Mucosa of descending colon (tissue), 3 donors: ENCODE measurements around the gene CYP4V2. TPM values are rescaled to one million over a fixed set of nuclear protein-coding genes. Genes with fewer than 3 reads are reported as not detected.

Source experiments
- ATAC-seq: fragments of 200-7000 bp; cut with Tn5 transposase; one replicate; pipeline ENCODE4 v1.9.1; 2020; ENCODE audit warnings: mild to moderate bottlenecking, moderate library complexity
- DNase-seq, 3 donors: peaks; one replicate each; pipeline ENCODE4 v3.0.0-alpha.2; 2020
- H3K36me3 ChIP-seq: fragments of 200-600 bp; one replicate; pipeline ENCODE4 v1.8.0; 2021; ENCODE audit warnings: low read depth, mild to moderate bottlenecking
- H3K4me1 ChIP-seq: fragments of 200-600 bp; one replicate; pipeline ENCODE4 v1.8.0; 2021; ENCODE audit warnings: low read depth, mild to moderate bottlenecking
- H3K4me3 ChIP-seq: fragments of 200-600 bp; one replicate; pipeline ENCODE4 v1.8.0; 2021; ENCODE audit warnings: mild to moderate bottlenecking
- H3K9me3 ChIP-seq: fragments of 200-600 bp; one replicate; pipeline ENCODE4 v1.8.0; 2021; ENCODE audit warnings: mild to moderate bottlenecking
- intact Hi-C, 2 donors: fragments of 100-400 bp; cut with DNase I in 1 of 2; cut with micrococcal nuclease in 1 of 2; formaldehyde crosslinking; loops; one replicate each; pipeline versions ENCODE4 v1.11.0 to v1.11.1; 2022; cut with DNase I, micrococcal nuclease
- total RNA-seq, 3 donors: library from RNA; stranded (reverse); fragmentation: NEBNext Ultra II Directional in 2 of 3; extraction: Animal tissue kit (Norgen Biotek cat#: 25700) in 2 of 3; gene quantifications; one replicate each; pipeline versions ENCODE4 v1.2.1 to v1.2.4, GENCODE V29; 2021 to 2023
- TF ChIP-seq, protein P1 (sequence below): fragments of 200-600 bp; IDR thresholded peaks from one replicate; pipeline ENCODE4 v1.8.0; 2022; ENCODE audit warnings: antibody characterized with exemption, mild to moderate bottlenecking
- donor health status: DM: no; HTN: no; CAD: no; lungs with moderate emphysema.
- donor health status: DM: no; HTN: no; CAD: no.
- donor health status: DM: no; HTN: yes; CAD: no.

The CYP4V2 gene
- total RNA-seq, 3 donors from 2014 or later, result 38.4 to 50.8 (median 49.2) TPM

DNA sequence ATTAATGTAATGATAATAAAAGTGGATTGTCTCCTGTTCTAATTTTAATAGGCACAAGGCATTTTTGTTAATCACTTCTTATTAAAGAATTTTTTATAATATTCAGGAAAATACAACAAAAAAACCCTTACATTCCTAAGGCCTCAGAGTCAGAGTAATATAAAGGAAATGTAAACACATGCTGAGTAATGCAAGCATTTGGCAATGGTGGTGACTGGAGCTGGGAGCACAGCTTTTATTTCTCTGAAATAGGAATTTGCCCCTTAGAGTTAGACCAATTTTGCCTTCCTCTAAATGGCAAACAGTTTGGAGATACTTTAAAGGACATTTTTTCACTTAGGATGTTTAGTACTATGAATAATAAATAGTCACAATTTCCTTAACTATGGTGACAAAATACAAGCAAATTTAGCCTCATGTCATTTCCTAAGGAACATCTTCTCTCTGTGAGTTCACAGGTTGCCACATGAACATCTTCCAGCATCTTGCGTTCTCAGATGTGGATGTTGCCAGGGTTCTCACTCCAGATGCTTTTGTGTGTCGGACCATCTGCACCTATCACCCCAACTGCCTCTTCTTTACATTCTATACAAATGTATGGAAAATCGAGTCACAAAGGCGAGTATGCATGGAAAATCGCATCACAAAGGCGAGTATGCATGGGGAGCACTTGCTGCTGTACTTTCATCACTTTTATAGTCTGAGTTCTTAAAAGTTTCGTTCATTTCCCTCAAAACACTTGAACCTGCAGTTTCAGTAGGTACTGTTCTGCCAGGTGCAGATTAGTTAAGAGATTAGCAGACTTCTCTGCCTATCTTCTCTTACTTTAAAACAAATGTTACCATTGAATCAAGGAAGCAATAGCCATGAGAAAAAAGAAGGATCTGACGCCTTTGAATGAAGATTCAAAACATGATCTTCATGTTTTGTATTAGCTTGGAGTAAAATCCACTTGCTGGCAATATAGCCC, 58.7 kb downstream of the CYP4V2 start:
- Histone ChIP-seq H3K36me3 (no peaks in the 10 kb centered on the region), H3K4me3 (no peak overlapping the region), H3K9me3 (no peaks in the 10 kb centered on the region), H3K4me1 (no peaks in the 10 kb centered on the region)
- ATAC-seq, result no peak
- TF ChIP-seq, protein P1, sequence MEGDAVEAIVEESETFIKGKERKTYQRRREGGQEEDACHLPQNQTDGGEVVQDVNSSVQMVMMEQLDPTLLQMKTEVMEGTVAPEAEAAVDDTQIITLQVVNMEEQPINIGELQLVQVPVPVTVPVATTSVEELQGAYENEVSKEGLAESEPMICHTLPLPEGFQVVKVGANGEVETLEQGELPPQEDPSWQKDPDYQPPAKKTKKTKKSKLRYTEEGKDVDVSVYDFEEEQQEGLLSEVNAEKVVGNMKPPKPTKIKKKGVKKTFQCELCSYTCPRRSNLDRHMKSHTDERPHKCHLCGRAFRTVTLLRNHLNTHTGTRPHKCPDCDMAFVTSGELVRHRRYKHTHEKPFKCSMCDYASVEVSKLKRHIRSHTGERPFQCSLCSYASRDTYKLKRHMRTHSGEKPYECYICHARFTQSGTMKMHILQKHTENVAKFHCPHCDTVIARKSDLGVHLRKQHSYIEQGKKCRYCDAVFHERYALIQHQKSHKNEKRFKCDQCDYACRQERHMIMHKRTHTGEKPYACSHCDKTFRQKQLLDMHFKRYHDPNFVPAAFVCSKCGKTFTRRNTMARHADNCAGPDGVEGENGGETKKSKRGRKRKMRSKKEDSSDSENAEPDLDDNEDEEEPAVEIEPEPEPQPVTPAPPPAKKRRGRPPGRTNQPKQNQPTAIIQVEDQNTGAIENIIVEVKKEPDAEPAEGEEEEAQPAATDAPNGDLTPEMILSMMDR, result no peak
- intact Hi-C loops, result no loop called here
- DNase-seq, result no peak

DNA sequence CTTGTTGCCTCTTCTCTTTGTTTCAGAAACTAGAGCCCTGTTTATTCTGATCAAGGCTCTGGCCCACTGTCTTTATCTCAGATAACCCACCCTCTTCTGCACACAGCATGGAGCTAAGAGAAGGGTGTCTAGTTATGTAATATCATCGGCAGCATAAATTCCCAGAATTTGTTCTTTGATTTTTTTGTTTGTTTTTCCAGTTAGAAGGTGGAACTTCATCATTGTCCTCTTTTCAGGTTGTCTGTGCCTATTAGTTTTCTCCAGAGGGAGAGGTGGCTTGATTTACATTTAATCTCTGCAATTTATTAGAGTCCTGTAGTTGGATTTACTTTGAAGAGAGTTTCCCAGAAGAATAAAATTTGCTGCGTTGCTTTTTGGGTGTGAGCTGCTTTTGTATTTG, 59.4 kb downstream of the CYP4V2 start:
- Histone ChIP-seq H3K4me1 (no peaks in the 10 kb centered on the region), H3K9me3 (no peaks in the 10 kb centered on the region), H3K36me3 (no peaks in the 10 kb centered on the region), H3K4me3 (no peak overlapping the region)
- intact Hi-C loops, result no loop called here
- TF ChIP-seq, protein P1, result no peak
- DNase-seq (no peak), ATAC-seq (no peak)

DNA sequence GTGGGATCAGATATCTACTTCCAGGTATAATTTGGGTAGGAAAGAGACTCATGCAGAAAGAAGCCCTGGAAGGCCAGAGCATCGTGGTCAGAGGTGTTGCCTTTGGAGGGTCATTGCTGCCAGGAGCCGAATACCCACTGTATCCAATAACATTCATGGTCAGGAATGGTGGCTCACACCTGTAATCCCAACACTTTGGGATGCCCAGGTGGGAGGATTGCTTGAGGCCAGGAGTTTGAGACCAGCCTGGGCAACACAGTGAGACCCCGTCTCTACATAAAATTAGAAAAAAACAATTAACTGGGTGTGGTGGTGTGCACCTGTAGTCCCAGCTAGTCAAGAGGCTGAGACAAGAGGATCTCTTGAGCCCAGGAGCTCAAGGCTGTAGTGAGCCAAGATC, 63.8 kb downstream of the CYP4V2 start:
- no peak for ATAC-seq
- TF ChIP-seq, protein P1, result no peak
- DNase-seq, result no peak

DNA sequence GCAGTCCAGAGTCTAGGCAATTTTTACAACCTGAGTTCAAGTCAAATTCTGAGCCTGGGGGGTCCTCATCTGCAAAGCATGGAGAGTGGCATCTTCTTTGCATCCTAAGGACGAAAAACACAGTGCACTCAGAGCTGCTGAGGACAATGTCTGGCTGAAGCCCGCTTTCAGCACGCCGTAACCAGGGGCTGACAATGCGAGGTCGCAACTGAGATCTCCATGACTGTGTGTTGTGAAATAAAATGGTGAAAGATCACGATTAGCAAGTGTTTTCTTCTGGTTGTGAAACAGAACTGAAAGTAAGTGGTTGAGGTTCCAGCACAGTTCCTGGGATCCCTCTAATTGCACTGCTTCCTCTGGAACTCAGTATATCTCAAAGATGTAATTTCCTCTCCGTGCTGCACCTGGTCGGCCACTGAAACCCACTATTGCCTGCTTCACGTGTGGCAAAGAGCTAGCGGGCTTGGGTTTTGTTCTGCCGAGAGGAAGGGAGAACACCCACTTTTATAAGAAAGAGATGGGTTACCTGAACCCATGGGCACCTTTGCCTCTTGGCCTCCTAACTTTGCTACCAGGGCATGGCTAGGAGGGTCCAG, 66.9 kb downstream of the CYP4V2 start:
- no peak for DNase-seq
- no peaks in the 10 kb centered on the region for H3K4me1 ChIP-seq
- intact Hi-C loops, result no loop called here

More for the DNA sequence above, 63.8 kb downstream of the CYP4V2 start:
- Histone ChIP-seq H3K36me3 (no peaks in the 10 kb centered on the region), H3K9me3 (no peaks in the 10 kb centered on the region), H3K4me3 (no peak overlapping the region), H3K4me1 (no peaks in the 10 kb centered on the region)
- intact Hi-C loops, result no loop called here

DNA sequence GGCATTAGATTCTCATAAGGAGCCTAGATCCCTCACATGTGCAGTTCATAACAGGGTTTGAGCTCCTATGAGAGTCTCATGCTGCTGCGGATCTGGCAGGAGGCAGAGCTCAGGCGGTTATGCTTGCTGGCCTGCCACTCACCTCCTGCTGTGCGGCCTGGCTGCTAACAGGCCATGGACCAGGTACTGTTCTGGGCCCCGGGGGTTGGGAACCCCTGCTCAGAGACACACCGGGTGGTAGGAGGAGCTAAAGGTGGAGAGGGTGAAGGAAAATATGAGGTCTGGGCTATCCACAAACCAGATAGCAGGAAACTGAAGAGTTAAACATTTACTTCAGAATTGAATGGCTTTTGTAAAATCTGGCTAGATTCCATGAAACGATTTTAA, 68.7 kb downstream of the CYP4V2 start:
- TF ChIP-seq, protein P1, result no peak
- no peaks in the 10 kb centered on the region for H3K36me3 ChIP-seq
- no peak overlapping the region for H3K4me3 ChIP-seq
- intact Hi-C loops, result no loop called here
- ATAC-seq, result peak; percentile 30
- H3K4me1 ChIP-seq, result no peaks in the 10 kb centered on the region
- no peaks in the 10 kb centered on the region for H3K9me3 ChIP-seq
- DNase-seq, result no peak

More for the DNA sequence above, 66.9 kb downstream of the CYP4V2 start:
- no peaks in the 10 kb centered on the region for H3K36me3 ChIP-seq
- no peak for ATAC-seq
- H3K4me3 ChIP-seq, result no peak overlapping the region
- no peaks in the 10 kb centered on the region for H3K9me3 ChIP-seq
- TF ChIP-seq, protein P1, result no peak

Other genes with a start within 250 kb of the CYP4V2 start
- 10 to 100 TPM; 23.6 to 55.0 (median 51.3) TPM for gene TLR3, start 122.4 kb upstream of the CYP4V2 start, total RNA-seq
- gene FAM149A, start 86.9 kb upstream of the CYP4V2 start, total RNA-seq, result 10 to 100 TPM; 13.6 to 18.4 (median 16.3) TPM
- 1 to 10 TPM; 1.1 to 2.4 (median 1.5) TPM for gene KLKB1, start 35.9 kb downstream of the CYP4V2 start, total RNA-seq
- gene F11, start 74.6 kb downstream of the CYP4V2 start, total RNA-seq, result under 1 TPM in 1 of 3 donors, not detected in 2; 0.65 TPM